Stromal cell of bone marrow (primary cell): ENCODE data around the gene MED13L.
A peak's percentile ranks its signal among the peaks of the same experiment; 100 is the strongest.

Source experiments
- DNase-seq: peaks from one replicate; pipeline ENCODE4 v3.0.0-alpha.2; 2012; ENCODE audit warnings: low read depth

Gene MED13L

GRCh38 chr12:116180448-116180847 lies 97.0 kb downstream of the MED13L start:
- no peak for DNase-seq

GRCh38 chr12:116179384-116179783 lies 98.1 kb downstream of the MED13L start:
- no peak for DNase-seq

- no peak for DNase-seq
These were observed 100.5 kb downstream of the MED13L start for GRCh38 chr12:116177017-116177416.

- DNase-seq: no peak
These were observed 102.6 kb downstream of the MED13L start for GRCh38 chr12:116174904-116175303.

GRCh38 chr12:116174006-116174405 lies 103.5 kb downstream of the MED13L start:
- DNase-seq: no peak

GRCh38 chr12:116172224-116172849 lies 105.2 kb downstream of the MED13L start:
- no peak for DNase-seq

GRCh38 chr12:116171549-116171948 lies 105.9 kb downstream of the MED13L start:
- DNase-seq: no peak

- no peak for DNase-seq
These were observed 108.4 kb downstream of the MED13L start for GRCh38 chr12:116169071-116169470.

GRCh38 chr12:116166306-116166705 lies 111.2 kb downstream of the MED13L start:
- DNase-seq: no peak

- no peak for DNase-seq
These were observed 112.5 kb downstream of the MED13L start for GRCh38 chr12:116165036-116165425.

GRCh38 chr12:116164250-116165035 lies 113.0 kb downstream of the MED13L start:
- DNase-seq: no peak

- DNase-seq: no peak
These were observed 115.4 kb downstream of the MED13L start for GRCh38 chr12:116162071-116162470.

GRCh38 chr12:116161588-116161987 lies 115.9 kb downstream of the MED13L start:
- no peak for DNase-seq

GRCh38 chr12:116160883-116161458 lies 116.5 kb downstream of the MED13L start:
- DNase-seq: no peak

- DNase-seq: no peak
These were observed 117.3 kb downstream of the MED13L start for GRCh38 chr12:116160231-116160630.

- DNase-seq: no peak
These were observed 117.8 kb downstream of the MED13L start for GRCh38 chr12:116159593-116160200.

- peak; percentile 53 for DNase-seq
These were observed 118.3 kb downstream of the MED13L start for GRCh38 chr12:116159175-116159574.

- no peak for DNase-seq
These were observed 119.6 kb downstream of the MED13L start for GRCh38 chr12:116157845-116158267.

GRCh38 chr12:116156614-116157013 lies 120.9 kb downstream of the MED13L start:
- DNase-seq: no peak

GRCh38 chr12:116155383-116155782 lies 122.1 kb downstream of the MED13L start:
- DNase-seq: no peak

- DNase-seq: no peak
These were observed 123.5 kb downstream of the MED13L start for GRCh38 chr12:116153983-116154382.

GRCh38 chr12:116153113-116153512 lies 124.4 kb downstream of the MED13L start:
- no peak for DNase-seq

GRCh38 chr12:116152268-116152667 lies 125.2 kb downstream of the MED13L start:
- no peak for DNase-seq
